GM10847 (cell line): ENCODE measurements around the gene PSTPIP1.

Experiments
- POLR2A ChIP-seq: IDR thresholded peaks from 2 replicates; pipeline ENCODE4 v1.6.1; 2011; ENCODE audit not compliant: insufficient read length; ENCODE audit errors: extremely low read depth

The PSTPIP1 gene

GRCh38 chr15:77002954-77003912, 8.3 kb downstream of the PSTPIP1 start:
- TF ChIP-seq POLR2A = no peak

DNA sequence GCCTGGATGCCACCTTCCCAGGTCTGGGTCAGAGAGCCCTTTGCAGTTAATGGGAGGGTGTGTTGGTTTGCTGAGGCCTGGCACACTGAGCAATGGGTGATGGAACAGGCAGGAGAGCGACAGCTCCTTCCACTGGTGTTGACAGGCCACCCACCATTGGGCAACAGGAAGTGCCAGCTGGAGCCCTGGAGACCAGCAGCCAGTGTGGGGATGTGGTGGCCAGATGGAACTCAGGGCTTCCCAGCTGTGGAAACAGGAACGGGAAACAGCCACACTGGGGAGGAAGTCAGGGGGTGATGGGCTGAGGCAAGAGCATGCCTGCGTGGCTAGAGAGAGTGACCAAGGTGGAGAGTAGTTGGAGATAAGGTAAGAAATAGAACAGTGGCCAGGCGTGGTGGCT, 9.3 kb downstream of the PSTPIP1 start:
- TF ChIP-seq POLR2A = no peak

DNA sequence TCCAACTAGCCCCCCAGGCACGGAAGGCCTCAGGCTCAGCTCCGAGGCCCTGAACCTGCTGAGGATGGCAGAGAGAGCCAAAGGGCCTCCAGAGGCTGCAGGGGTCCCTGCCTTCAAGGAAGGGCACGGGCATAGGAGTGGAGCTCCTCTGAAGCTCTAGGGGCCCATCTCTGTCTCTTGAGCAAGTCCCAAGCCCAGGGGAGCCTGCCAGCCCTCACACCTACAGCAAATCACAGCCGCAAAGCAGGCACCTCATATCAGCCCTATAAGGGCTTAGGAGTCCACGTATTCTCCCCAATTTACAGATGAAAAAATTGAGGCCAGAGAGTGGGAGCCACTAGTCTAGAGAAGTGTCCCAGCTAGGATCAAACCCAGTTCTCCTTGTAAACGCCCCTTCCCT, 14.2 kb downstream of the PSTPIP1 start:
- no peak for TF ChIP-seq POLR2A

- TF ChIP-seq POLR2A = no peak
These were observed 14.9 kb downstream of the PSTPIP1 start for GRCh38 chr15:77009646-77010311.

GRCh38 chr15:77010312-77010686, 15.4 kb downstream of the PSTPIP1 start:
- no peak for TF ChIP-seq POLR2A

DNA sequence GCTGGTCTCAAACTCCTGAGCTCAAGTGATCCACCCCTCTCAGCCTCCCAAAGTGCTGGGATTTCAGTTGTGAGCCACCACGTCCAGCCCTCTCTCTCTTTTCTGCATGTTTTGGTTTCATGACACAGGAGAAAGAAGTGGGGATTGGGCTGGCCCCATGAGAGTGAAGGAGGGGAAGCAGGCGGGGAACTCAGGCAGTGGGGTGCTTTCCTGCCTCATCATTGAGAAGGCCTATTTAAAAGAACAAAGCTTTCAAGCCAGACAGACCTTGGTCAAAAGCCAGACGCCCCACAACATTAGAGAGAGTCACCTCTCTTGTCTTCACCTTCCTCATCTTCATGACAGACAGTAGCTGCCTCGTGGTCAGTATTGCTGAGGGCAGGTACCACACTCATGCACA, 15.9 kb downstream of the PSTPIP1 start:
- no peak for TF ChIP-seq POLR2A

- no peak for TF ChIP-seq POLR2A
These were observed 17.3 kb downstream of the PSTPIP1 start for GRCh38 chr15:77012117-77012712.

GRCh38 chr15:77012868-77013267, 17.9 kb downstream of the PSTPIP1 start:
- TF ChIP-seq POLR2A = no peak

DNA sequence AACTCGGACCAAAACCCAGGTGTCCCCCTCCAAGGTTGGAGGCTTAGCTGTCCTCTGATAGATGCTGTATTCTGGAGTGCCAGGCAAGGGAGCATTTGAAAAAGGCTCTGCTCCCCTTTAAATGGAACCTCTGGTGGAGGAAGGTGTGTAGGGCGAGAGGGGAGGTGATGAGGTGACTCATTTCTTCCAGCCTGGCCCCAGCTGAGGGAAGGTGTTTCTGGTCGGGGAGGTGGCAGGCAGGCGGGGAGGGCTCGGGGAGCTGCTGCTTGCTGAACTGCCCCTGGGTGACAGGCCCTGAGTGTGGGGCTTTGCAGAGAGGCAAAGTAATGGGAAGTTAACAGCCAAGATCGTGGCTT, 18.8 kb downstream of the PSTPIP1 start:
- no peak for TF ChIP-seq POLR2A

GRCh38 chr15:77014132-77015081, 19.5 kb downstream of the PSTPIP1 start:
- TF ChIP-seq POLR2A = no peak

- no peak for TF ChIP-seq POLR2A
These were observed 20.9 kb downstream of the PSTPIP1 start for GRCh38 chr15:77015646-77016320.

- no peak for TF ChIP-seq POLR2A
These were observed 21.4 kb downstream of the PSTPIP1 start for GRCh38 chr15:77016321-77016695.

- no peak for TF ChIP-seq POLR2A
These were observed 22.2 kb downstream of the PSTPIP1 start for GRCh38 chr15:77017091-77017660.
